ENCODE results near the gene NECTIN1.

NECTIN1 gene

GRCh38 chr11:119629834-119630624 lies 99.0 kb downstream of the NECTIN1 start:
- H3K4me3 ChIP-seq (ENCODE audit: insufficient read depth, low read depth, low read length), result no peak overlapping the region

GRCh38 chr11:119629085-119629484 lies 99.9 kb downstream of the NECTIN1 start:
- H3K4me1 ChIP-seq (ENCODE audit: control insufficient read depth, insufficient read depth, low read length), result peaks cover 48% of the 10 kb centered on the region
- no peak overlapping the region for H3K4me3 ChIP-seq (ENCODE audit: insufficient read depth, low read depth, low read length)
- no peak overlapping the region for H3K27ac ChIP-seq (ENCODE audit: insufficient read depth, low read depth, low read length, poor library complexity, severe bottlenecking)
- WGBS, 2 experiments, result 72 to 84% methylated on average over 8 of the region's 9 CpGs
- H3K9me3 ChIP-seq (ENCODE audit: control insufficient read depth, low read length), result no peaks in the 10 kb centered on the region
- H3K36me3 ChIP-seq (ENCODE audit: control insufficient read depth, insufficient read depth, low read length), result no peaks in the 10 kb centered on the region
- H3K27me3 ChIP-seq (ENCODE audit: control insufficient read depth, insufficient read depth, low read length, poor library complexity, severe bottlenecking), result no peaks in the 10 kb centered on the region

More at GRCh38 chr11:119629834-119630624, 99.0 kb downstream of the NECTIN1 start:
- Histone ChIP-seq H3K4me1 (ENCODE audit: control insufficient read depth, insufficient read depth, low read length) (peaks cover 46% of the 10 kb centered on the region), H3K27ac (ENCODE audit: insufficient read depth, low read depth, low read length, poor library complexity, severe bottlenecking) (no peak overlapping the region), H3K9me3 (ENCODE audit: control insufficient read depth, low read length) (no peaks in the 10 kb centered on the region), H3K36me3 (ENCODE audit: control insufficient read depth, insufficient read depth, low read length) (no peaks in the 10 kb centered on the region), H3K27me3 (ENCODE audit: control insufficient read depth, insufficient read depth, low read length, poor library complexity, severe bottlenecking) (no peaks in the 10 kb centered on the region)
- WGBS, 2 experiments, result 75 to 79% methylated on average over 8 of the region's 8 CpGs

- Histone ChIP-seq H3K27ac (ENCODE audit: insufficient read depth, low read depth, low read length, poor library complexity, severe bottlenecking) (no peak overlapping the region), H3K9me3 (ENCODE audit: control insufficient read depth, low read length) (no peaks in the 10 kb centered on the region)
- WGBS, 2 experiments, result 78 to 79% methylated on average over 5 to 6 of the region's 6 CpGs
These were observed 101.7 kb downstream of the NECTIN1 start for GRCh38 chr11:119627286-119627685.

GRCh38 chr11:119626871-119627270 lies 102.1 kb downstream of the NECTIN1 start:
- WGBS, 2 experiments, result 67 to 69% methylated on average over 7 of the region's 7 CpGs
- Histone ChIP-seq H3K9me3 (ENCODE audit: control insufficient read depth, low read length) (no peaks in the 10 kb centered on the region), H3K27me3 (ENCODE audit: control insufficient read depth, insufficient read depth, low read length, poor library complexity, severe bottlenecking) (no peaks in the 10 kb centered on the region), H3K36me3 (ENCODE audit: control insufficient read depth, insufficient read depth, low read length) (no peaks in the 10 kb centered on the region), H3K27ac (ENCODE audit: insufficient read depth, low read depth, low read length, poor library complexity, severe bottlenecking) (no peak overlapping the region), H3K4me1 (ENCODE audit: control insufficient read depth, insufficient read depth, low read length) (peaks cover 51% of the 10 kb centered on the region), H3K4me3 (ENCODE audit: insufficient read depth, low read depth, low read length) (no peak overlapping the region)

More at GRCh38 chr11:119627286-119627685, 101.7 kb downstream of the NECTIN1 start:
- Histone ChIP-seq H3K4me3 (ENCODE audit: insufficient read depth, low read depth, low read length) (no peak overlapping the region), H3K27me3 (ENCODE audit: control insufficient read depth, insufficient read depth, low read length, poor library complexity, severe bottlenecking) (no peaks in the 10 kb centered on the region), H3K4me1 (ENCODE audit: control insufficient read depth, insufficient read depth, low read length) (peaks cover 51% of the 10 kb centered on the region), H3K36me3 (ENCODE audit: control insufficient read depth, insufficient read depth, low read length) (no peaks in the 10 kb centered on the region)

- WGBS, 2 experiments, result 26 to 30% methylated on average over 7 of the region's 7 CpGs
- no peaks in the 10 kb centered on the region for H3K27me3 ChIP-seq (ENCODE audit: control insufficient read depth, insufficient read depth, low read length, poor library complexity, severe bottlenecking)
- no peaks in the 10 kb centered on the region for H3K9me3 ChIP-seq (ENCODE audit: control insufficient read depth, low read length)
- H3K36me3 ChIP-seq (ENCODE audit: control insufficient read depth, insufficient read depth, low read length), result no peaks in the 10 kb centered on the region
- no peak overlapping the region for H3K4me3 ChIP-seq (ENCODE audit: insufficient read depth, low read depth, low read length)
- no peak overlapping the region for H3K27ac ChIP-seq (ENCODE audit: insufficient read depth, low read depth, low read length, poor library complexity, severe bottlenecking)
- H3K4me1 ChIP-seq (ENCODE audit: control insufficient read depth, insufficient read depth, low read length), result peaks cover 51% of the 10 kb centered on the region
These were observed 102.7 kb downstream of the NECTIN1 start for GRCh38 chr11:119626197-119626841.

- no peaks in the 10 kb centered on the region for H3K27me3 ChIP-seq (ENCODE audit: control insufficient read depth, insufficient read depth, low read length, poor library complexity, severe bottlenecking)
- WGBS, 2 experiments, result 66 to 71% methylated on average over 18 to 19 of the region's 19 CpGs
- H3K4me1 ChIP-seq (ENCODE audit: control insufficient read depth, insufficient read depth, low read length), result peaks cover 48% of the 10 kb centered on the region
- H3K4me3 ChIP-seq (ENCODE audit: insufficient read depth, low read depth, low read length), result no peak overlapping the region
- H3K27ac ChIP-seq (ENCODE audit: insufficient read depth, low read depth, low read length, poor library complexity, severe bottlenecking), result no peak overlapping the region
- H3K36me3 ChIP-seq (ENCODE audit: control insufficient read depth, insufficient read depth, low read length), result no peaks in the 10 kb centered on the region
- no peaks in the 10 kb centered on the region for H3K9me3 ChIP-seq (ENCODE audit: control insufficient read depth, low read length)
These were observed 103.6 kb downstream of the NECTIN1 start for GRCh38 chr11:119625206-119625978.

- WGBS, 2 experiments, result 89 to 92% methylated on average over 6 of the region's 6 CpGs
- no peaks in the 10 kb centered on the region for H3K36me3 ChIP-seq (ENCODE audit: control insufficient read depth, insufficient read depth, low read length)
- H3K4me1 ChIP-seq (ENCODE audit: control insufficient read depth, insufficient read depth, low read length), result peaks cover 41% of the 10 kb centered on the region
- no peaks in the 10 kb centered on the region for H3K27me3 ChIP-seq (ENCODE audit: control insufficient read depth, insufficient read depth, low read length, poor library complexity, severe bottlenecking)
- no peak overlapping the region for H3K27ac ChIP-seq (ENCODE audit: insufficient read depth, low read depth, low read length, poor library complexity, severe bottlenecking)
- H3K4me3 ChIP-seq (ENCODE audit: insufficient read depth, low read depth, low read length), result no peak overlapping the region
- no peaks in the 10 kb centered on the region for H3K9me3 ChIP-seq (ENCODE audit: control insufficient read depth, low read length)
These were observed 104.4 kb downstream of the NECTIN1 start for GRCh38 chr11:119624629-119625028.

- Histone ChIP-seq H3K9me3 (ENCODE audit: control insufficient read depth, low read length) (no peaks in the 10 kb centered on the region), H3K36me3 (ENCODE audit: control insufficient read depth, insufficient read depth, low read length) (no peaks in the 10 kb centered on the region), H3K27ac (ENCODE audit: insufficient read depth, low read depth, low read length, poor library complexity, severe bottlenecking) (no peak overlapping the region), H3K27me3 (ENCODE audit: control insufficient read depth, insufficient read depth, low read length, poor library complexity, severe bottlenecking) (no peaks in the 10 kb centered on the region), H3K4me3 (ENCODE audit: insufficient read depth, low read depth, low read length) (no peak overlapping the region), H3K4me1 (ENCODE audit: control insufficient read depth, insufficient read depth, low read length) (peaks cover 36% of the 10 kb centered on the region)
- WGBS, 2 experiments, result 30 to 33% methylated on average over 9 of the region's 9 CpGs
These were observed 104.8 kb downstream of the NECTIN1 start for GRCh38 chr11:119624102-119624615.

GRCh38 chr11:119623682-119624081 lies 105.3 kb downstream of the NECTIN1 start:
- Histone ChIP-seq H3K4me1 (ENCODE audit: control insufficient read depth, insufficient read depth, low read length) (peaks cover 32% of the 10 kb centered on the region), H3K4me3 (ENCODE audit: insufficient read depth, low read depth, low read length) (no peak overlapping the region), H3K27me3 (ENCODE audit: control insufficient read depth, insufficient read depth, low read length, poor library complexity, severe bottlenecking) (no peaks in the 10 kb centered on the region), H3K27ac (ENCODE audit: insufficient read depth, low read depth, low read length, poor library complexity, severe bottlenecking) (no peak overlapping the region), H3K36me3 (ENCODE audit: control insufficient read depth, insufficient read depth, low read length) (no peaks in the 10 kb centered on the region), H3K9me3 (ENCODE audit: control insufficient read depth, low read length) (no peaks in the 10 kb centered on the region)
- 75 to 84% methylated on average over 5 of the region's 5 CpGs for WGBS, 2 experiments
